GM06990 (cell line): ENCODE measurements around the gene LPP.

Experiments
- DNase-seq: peaks from one replicate; pipeline ENCODE4 v3.0.0-alpha.2; 2011; ENCODE audit not compliant: insufficient read length; ENCODE audit errors: extremely low read depth
- H3K27me3 ChIP-seq: replicated peaks from 2 replicates; pipeline ENCODE4 v1.6.0; 2011; ENCODE audit warnings: low read length; ENCODE audit not compliant: control insufficient read depth, insufficient read depth
- H3K36me3 ChIP-seq: 2 replicates; pipeline ENCODE4 v1.5.1; 2011; ENCODE audit warnings: low read length; ENCODE audit not compliant: control insufficient read depth, insufficient read depth
- H3K4me3 ChIP-seq: replicated peaks from 2 replicates; pipeline ENCODE4 v1.5.1; 2011; ENCODE audit warnings: low read depth, mild to moderate bottlenecking, control low read depth, low read length
- TF ChIP-seq, protein P1 (sequence below): IDR thresholded peaks from 2 replicates; pipeline ENCODE4 v1.5.1; 2011; ENCODE audit warnings: low read length, control low read depth, mild to moderate bottlenecking, inconsistent platforms; ENCODE audit not compliant: insufficient read depth, poor library complexity, severe bottlenecking

Gene LPP

DNA sequence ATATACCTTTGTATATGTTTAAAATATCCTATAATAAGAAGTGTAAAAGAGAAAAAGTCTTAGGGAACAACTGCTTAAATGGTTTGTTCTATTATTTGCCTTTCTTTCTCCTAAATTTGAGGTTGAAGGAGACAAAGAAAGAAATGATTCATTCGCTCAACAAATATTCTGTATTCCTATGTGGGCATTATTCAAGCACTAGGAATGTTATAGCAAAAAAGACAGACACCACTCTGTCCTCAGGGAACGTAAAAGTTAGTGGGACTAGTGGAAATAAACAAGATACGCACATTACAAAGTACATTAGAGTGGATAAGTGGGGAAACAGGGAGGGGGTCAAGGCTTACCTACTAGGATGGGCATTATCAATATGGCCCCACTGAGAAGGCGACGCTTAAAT, 332.2 kb downstream of the LPP start:
- TF ChIP-seq, protein P1, sequence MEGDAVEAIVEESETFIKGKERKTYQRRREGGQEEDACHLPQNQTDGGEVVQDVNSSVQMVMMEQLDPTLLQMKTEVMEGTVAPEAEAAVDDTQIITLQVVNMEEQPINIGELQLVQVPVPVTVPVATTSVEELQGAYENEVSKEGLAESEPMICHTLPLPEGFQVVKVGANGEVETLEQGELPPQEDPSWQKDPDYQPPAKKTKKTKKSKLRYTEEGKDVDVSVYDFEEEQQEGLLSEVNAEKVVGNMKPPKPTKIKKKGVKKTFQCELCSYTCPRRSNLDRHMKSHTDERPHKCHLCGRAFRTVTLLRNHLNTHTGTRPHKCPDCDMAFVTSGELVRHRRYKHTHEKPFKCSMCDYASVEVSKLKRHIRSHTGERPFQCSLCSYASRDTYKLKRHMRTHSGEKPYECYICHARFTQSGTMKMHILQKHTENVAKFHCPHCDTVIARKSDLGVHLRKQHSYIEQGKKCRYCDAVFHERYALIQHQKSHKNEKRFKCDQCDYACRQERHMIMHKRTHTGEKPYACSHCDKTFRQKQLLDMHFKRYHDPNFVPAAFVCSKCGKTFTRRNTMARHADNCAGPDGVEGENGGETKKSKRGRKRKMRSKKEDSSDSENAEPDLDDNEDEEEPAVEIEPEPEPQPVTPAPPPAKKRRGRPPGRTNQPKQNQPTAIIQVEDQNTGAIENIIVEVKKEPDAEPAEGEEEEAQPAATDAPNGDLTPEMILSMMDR, result no peak
- no peaks in the 10 kb centered on the region for H3K36me3 ChIP-seq
- no peak for DNase-seq

DNA sequence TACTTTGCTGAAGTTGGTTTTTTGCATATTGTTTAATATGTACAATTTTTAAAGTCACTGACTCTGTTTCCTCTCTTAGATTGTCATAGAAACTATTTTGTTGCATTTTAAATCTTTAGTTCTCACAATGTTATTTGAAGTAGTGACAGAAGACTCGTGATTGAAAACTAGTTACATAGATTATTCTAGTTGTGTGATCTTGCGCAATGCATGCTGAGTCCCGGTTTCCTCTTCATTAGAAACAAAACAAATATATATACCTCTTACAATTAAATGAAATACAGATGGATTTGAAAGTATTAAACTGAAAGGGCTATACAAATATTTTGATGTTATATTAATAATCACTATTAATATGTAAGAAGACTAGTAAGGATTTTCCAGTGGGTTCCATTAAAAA, 333.0 kb downstream of the LPP start:
- no peak for DNase-seq
- H3K36me3 ChIP-seq, result no peaks in the 10 kb centered on the region
- TF ChIP-seq, protein P1, result no peak
- H3K4me3 ChIP-seq, result no peak overlapping the region
- no peaks in the 10 kb centered on the region for H3K27me3 ChIP-seq

More for the DNA sequence above, 332.2 kb downstream of the LPP start:
- H3K4me3 ChIP-seq, result no peak overlapping the region
- no peaks in the 10 kb centered on the region for H3K27me3 ChIP-seq

DNA sequence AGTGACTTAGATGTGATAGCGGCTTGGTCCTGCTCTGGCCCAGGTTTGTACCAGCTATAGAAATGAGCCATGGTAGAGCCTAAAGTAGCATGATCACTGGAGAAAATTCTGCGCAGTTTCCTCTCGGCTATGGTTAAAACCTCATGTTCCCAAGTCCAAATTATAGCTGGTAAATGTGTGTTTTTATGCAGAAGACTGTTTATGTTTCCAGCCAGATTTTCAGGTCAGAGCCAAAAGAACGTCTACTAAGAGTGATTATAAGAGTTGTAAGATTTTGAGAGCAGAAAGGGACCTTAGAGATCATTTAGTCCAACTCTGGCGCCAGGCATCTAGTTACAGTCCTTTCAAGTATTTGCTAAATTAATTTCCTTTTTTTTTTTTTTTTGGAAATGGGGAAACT, 333.7 kb downstream of the LPP start:
- Histone ChIP-seq H3K36me3 (no peaks in the 10 kb centered on the region), H3K27me3 (no peaks in the 10 kb centered on the region), H3K4me3 (no peak overlapping the region)
- DNase-seq, result no peak
- TF ChIP-seq, protein P1, result no peak

DNA sequence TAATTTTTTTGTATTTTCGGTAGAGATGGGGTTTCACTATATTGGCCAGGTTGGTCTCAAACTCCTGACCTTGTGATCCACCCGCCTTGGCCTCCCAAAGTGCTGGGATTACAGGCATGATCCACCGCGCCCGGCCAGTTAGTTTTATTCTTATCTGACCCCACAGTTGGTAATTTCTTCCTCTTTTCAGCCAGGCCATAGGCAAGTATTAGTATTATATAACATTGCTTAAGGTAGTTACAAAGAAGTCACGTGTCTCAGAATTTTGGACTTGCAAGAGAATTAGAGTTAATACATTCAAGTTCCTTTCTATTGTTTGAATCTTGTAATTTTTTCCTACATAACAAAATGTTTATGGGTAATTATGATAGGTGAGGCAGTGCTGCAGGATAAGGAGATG, 334.8 kb downstream of the LPP start:
- Histone ChIP-seq H3K4me3 (no peak overlapping the region), H3K36me3 (no peaks in the 10 kb centered on the region), H3K27me3 (no peaks in the 10 kb centered on the region)
- TF ChIP-seq, protein P1, result no peak
- no peak for DNase-seq

DNA sequence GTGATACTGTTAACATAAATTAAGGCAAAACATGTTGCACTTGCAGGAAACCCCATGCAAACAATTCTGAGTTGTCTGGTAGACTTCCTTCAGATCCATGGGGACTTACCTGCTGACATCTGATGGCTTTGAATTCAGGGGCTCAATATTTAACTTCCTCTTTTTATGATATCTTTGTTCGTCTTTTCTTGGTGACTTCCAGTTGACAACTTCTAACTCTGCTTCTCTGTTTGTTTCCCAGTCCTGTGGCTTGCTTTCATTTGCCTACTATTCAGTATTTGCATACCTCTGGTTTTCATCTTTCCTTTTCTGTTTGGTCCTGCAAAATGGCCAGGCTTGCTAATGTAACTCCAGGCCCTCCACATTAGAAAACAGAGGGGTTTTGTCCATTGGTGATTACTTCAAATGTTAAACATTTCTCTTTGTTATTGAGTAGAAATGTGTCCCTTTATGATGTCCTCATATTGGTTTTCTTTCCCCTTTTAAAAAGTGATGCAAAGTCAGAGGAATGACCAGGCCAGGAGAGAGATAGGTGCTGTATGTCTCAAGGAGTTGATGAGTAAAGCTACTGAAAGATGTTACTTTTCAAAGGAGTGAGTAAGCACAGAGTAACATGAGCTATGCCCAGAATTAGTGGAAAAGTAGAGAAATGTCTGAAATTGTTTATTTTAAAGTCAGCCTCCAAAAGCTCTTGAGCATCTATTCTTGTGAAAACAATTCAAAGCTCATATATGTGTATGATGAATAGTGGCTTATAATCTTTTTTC, 335.9 kb downstream of the LPP start:
- no peak overlapping the region for H3K4me3 ChIP-seq
- H3K36me3 ChIP-seq, result no peaks in the 10 kb centered on the region
- DNase-seq, result peak; percentile 1
- H3K27me3 ChIP-seq, result no peaks in the 10 kb centered on the region
- TF ChIP-seq, protein P1, result no peak
